Ovary (tissue), 9 donors: ENCODE data around the gene STPG3. TPM values are rescaled to one million over a fixed set of nuclear protein-coding genes. Genes with fewer than 3 reads are reported as not detected.

Source experiments
- DNase-seq, 5 donors: peaks; one replicate each; pipeline ENCODE4 v3.0.0-alpha.2; 2019 to 2020
- H3K27ac ChIP-seq, 2 donors: fragments of 200-600 bp; one replicate each; pipeline versions ENCODE4 v1.5.1 to v1.8.0; 2019 to 2022
- H3K27me3 ChIP-seq: fragments of 200-600 bp; one replicate; pipeline ENCODE4 v1.8.0; 2022
- H3K36me3 ChIP-seq: fragments of 200-600 bp; sonication (generic); one replicate; pipeline ENCODE4 v1.5.1; 2019
- H3K4me1 ChIP-seq: one replicate; pipeline ENCODE4 v1.8.1; 2013; ENCODE audit warnings: mild to moderate bottlenecking, moderate library complexity; ENCODE audit not compliant: insufficient read depth
- H3K4me3 ChIP-seq: fragments of 200-600 bp; sonication (generic); one replicate; pipeline ENCODE4 v1.5.1; 2017
- H3K9me3 ChIP-seq, 2 donors: fragments of 200-600 bp in 1 of 2; sonication (generic) in 1 of 2; one replicate each; pipeline versions ENCODE4 v1.5.1 to v1.8.1; 2013 to 2019; ENCODE audit warnings: mild to moderate bottlenecking in 1 of 2, moderate library complexity in 1 of 2
- CTCF ChIP-seq, 3 donors: fragments of 450-650 bp in 2 of 3; fragments of 200-600 bp in 1 of 3; IDR thresholded peaks; one replicate each; pipeline versions ENCODE4 v1.5.1 to v1.8.0; 2016 to 2022; ENCODE audit warnings: antibody characterized with exemption in 3 of 3, mild to moderate bottlenecking in 1 of 3
- EP300 ChIP-seq: sonication (generic); formaldehyde crosslinking; IDR thresholded peaks from one replicate; pipeline ENCODE4 v1.6.1; 2017; ENCODE audit warnings: antibody characterized with exemption
- POLR2A ChIP-seq: fragments of 450-650 bp; IDR thresholded peaks from one replicate; pipeline ENCODE4 v1.6.1; 2017; ENCODE audit warnings: antibody characterized with exemption, mild to moderate bottlenecking, moderate library complexity
- WGBS, 3 donors: extraction: QIAGEN DNeasy Blood & Tissue Kit in 1 of 3; methylation state at CpG; one replicate each; pipeline versions ENCODE4 v1.1.5 to v1.1.7; 2013 to 2017; 5-methylcytosine and 5-hydroxymethylcytosine counted together
- intact Hi-C, 4 donors: fragments of 100-400 bp; cut with DNase I; formaldehyde crosslinking; loops; one replicate each; pipeline versions ENCODE4 v1.11.0 to v1.15.1; 2022 to 2023
- polyA plus RNA-seq, 2 donors: library from polyadenylated mRNA; stranded (reverse); fragments of 200-250 nt in 1 of 2; fragments of 350-450 nt in 1 of 2; fragmentation: Illumina TruSeq in 1 of 2; extraction: RNeasy Lipid Tissue Mini Kit (QIAGEN cat#74804) in 1 of 2; gene quantifications; one replicate each; pipeline ENCODE4 v1.2.3, GENCODE V29; 2013 to 2014
- total RNA-seq, 7 donors: library from RNA; depleted of rRNA in 2 of 7; stranded (reverse); fragments of >200 nt in 2 of 7; fragmentation: NEBNext Ultra II Directional in 3 of 7; extraction: Animal tissue kit (Norgen Biotek cat#: 25700) in 3 of 7; gene quantifications; one replicate each; pipeline versions ENCODE4 v1.1.0 to v1.2.4, GENCODE V29; 2016 to 2023
- donor health status: DM: no; HTN: no; CAD: no; lungs with moderate emphysema.
- donor health status: DM: no; HTN: no; CAD: no.
- donor health status: Bipolar disorder and iron deficiency.
- donor health status: DM: yes; HTN: yes; CAD: no.
- donor health status: DM: no; HTN: no; CAD: no.
- donor health status: DM: yes; HTN: yes; CAD: no.

STPG3 gene
- total and polyA plus RNA-seq, 9 donors = not detected

GRCh38 chr9:137234758-137235423 is 16.2 kb upstream of the STPG3 start:
- 53 to 66% (median 60%) methylated on average over 17 to 18 of the region's 18 CpGs for WGBS, 3 donors
- H3K4me3 ChIP-seq = no peak overlapping the region
- H3K36me3 ChIP-seq = no peaks in the 10 kb centered on the region
- no peak overlapping the region for H3K27ac ChIP-seq
- TF ChIP-seq POLR2A (no peak), EP300 (no peak), CTCF (IDR thresholded peaks at IDR 0.05) (no peak)
- no peaks in the 10 kb centered on the region for H3K9me3 ChIP-seq
- DNase-seq = no peak
- intact Hi-C loops = loop anchor here in 1 of 4 donors (10.0 kb wide), 1 partner anchor 120 kb away; the partner anchor contains the start of gene DPP7
- peaks cover 11% of the 10 kb centered on the region for H3K4me1 ChIP-seq
- H3K27me3 ChIP-seq = peaks cover 5% of the 10 kb centered on the region

DNA sequence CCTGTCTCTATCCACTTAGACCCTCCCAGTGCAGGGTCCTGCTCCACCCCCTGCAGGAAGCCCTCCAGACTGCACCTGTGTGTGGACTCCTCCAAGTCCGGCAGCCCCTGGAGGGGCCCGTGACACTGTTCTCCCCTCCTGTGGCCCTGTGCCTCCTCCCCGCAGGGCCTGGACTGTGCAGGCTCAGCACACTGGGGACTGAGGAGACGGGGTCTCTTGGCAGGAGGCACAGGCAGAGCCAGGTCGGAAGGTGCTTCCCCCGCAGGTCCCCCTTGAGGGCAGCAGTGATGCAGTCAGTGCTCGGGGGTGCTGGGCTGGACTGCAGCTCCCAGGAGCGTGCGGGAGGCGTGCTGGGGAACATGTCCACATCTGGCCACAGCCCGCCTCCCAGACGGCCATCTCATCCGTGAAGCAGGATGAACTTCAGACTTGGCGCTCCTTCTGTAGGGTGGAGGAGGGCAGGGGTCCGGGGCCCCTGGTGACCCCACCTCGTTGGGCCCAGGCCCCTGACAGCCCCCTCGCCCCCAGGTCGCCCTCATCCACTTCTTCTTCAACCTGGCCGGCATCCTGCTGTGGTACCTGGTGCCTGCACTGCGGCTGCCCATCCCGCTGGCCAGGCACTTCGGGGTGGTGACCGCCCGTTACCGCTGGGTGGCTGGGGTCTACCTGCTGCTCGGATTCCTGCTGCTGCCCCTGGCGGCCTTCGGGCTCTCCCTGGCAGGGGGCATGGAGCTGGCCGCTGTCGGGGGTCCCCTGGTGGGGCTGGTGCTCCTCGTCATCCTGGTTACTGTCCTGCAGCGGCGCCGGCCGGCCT is 15.5 kb upstream of the STPG3 start:
- TF ChIP-seq EP300 (no peak), CTCF (IDR thresholded peaks at IDR 0.05) (no peak), POLR2A (no peak)
- H3K4me3 ChIP-seq = peak overlapping the region; percentile 25
- peaks cover 11% of the 10 kb centered on the region for H3K4me1 ChIP-seq
- H3K36me3 ChIP-seq = no peaks in the 10 kb centered on the region
- H3K27me3 ChIP-seq = peaks cover 3% of the 10 kb centered on the region
- intact Hi-C loops = loop anchor here in 1 of 4 donors (10.0 kb wide), 1 partner anchor 121 kb away; the partner anchor contains the start of gene DPP7
- no peaks in the 10 kb centered on the region for H3K9me3 ChIP-seq
- DNase-seq = no peak
- no peak overlapping the region for H3K27ac ChIP-seq
- WGBS, 3 donors = 40 to 55% (median 48%) methylated on average over 25 to 35 of the region's 35 CpGs

DNA sequence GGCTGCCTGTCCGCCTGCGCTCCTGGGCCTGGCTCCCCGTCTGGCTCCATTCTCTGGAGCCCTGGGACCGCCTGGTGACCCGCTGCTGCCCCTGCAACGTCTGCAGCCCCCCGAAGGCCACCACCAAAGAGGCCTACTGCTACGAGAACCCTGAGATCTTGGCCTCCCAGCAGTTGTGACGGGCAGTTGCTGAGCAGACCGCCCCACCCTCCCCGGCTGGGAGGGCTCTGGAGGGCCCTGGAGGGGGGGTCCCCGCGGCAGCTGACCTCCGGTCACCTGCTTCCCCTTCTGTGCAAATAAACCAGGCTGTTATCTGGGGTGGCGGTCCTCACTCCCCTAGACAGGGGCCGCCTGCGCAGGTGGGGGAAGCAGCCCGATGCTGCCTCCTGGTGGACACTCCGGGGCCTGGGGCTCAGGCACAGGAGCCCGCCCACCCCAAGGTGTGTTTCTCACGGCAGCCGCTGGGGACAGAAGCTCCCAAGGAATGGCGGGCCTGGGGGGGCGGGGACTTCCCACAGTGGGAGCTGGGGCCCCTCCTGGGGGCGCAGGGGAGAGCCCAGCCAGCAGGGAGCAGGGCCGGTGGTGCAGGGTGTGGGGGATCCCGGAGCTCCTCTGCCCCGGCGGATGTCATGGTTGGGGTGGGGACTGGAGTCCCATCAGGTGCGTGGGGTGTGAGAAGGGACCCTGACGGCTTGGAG is 14.7 kb upstream of the STPG3 start:
- 7 to 8% (median 7%) methylated on average over 22 to 31 of the region's 31 CpGs for WGBS, 3 donors
- Histone ChIP-seq H3K27me3 (no peaks in the 10 kb centered on the region), H3K4me3 (peak overlapping the region; percentile 25), H3K9me3 (no peaks in the 10 kb centered on the region), H3K4me1 (peaks cover 11% of the 10 kb centered on the region), H3K36me3 (no peaks in the 10 kb centered on the region), H3K27ac (peak overlapping the region in 1 of 2 donors; percentile 32)
- TF ChIP-seq CTCF (IDR thresholded peaks at IDR 0.05) (peak; percentile 96 to 99 (median 99)), EP300 (no peak)
- peak; percentile 88 to 92 (median 90) for DNase-seq
- intact Hi-C loops = loop anchor here in 1 of 4 donors (10.0 kb wide), 1 partner anchor 122 kb away; the partner anchor contains the start of gene DPP7

- H3K4me3 ChIP-seq = no peak overlapping the region
- no peaks in the 10 kb centered on the region for H3K27me3 ChIP-seq
- 42 to 48% (median 46%) methylated on average over 11 of the region's 11 CpGs for WGBS, 3 donors
- no peaks in the 10 kb centered on the region for H3K36me3 ChIP-seq
- intact Hi-C loops = loop anchor here in 1 of 4 donors (10.0 kb wide), 1 partner anchor 122 kb away; the partner anchor contains the start of gene DPP7
- TF ChIP-seq POLR2A (no peak), EP300 (no peak), CTCF (IDR thresholded peaks at IDR 0.05) (no peak)
- H3K27ac ChIP-seq = peak overlapping the region in 1 of 2 donors; percentile 32
- no peaks in the 10 kb centered on the region for H3K9me3 ChIP-seq
- H3K4me1 ChIP-seq = peaks cover 11% of the 10 kb centered on the region
- DNase-seq = no peak
Measured at GRCh38 chr9:137236936-137237421, 14.1 kb upstream of the STPG3 start.
